ENCODE measurements around the gene HGD. TPM values are rescaled to one million over a fixed set of nuclear protein-coding genes. Genes with fewer than 3 reads are reported as not detected.

The HGD gene
- total RNA-seq, 1 donor from 2014 or later, result 0.49 TPM

- no peaks in the 10 kb centered on the region for H3K9me3 ChIP-seq (replicated peaks)
- peaks cover 20% of the 10 kb centered on the region for H3K36me3 ChIP-seq
- DNase-seq, result no peak
- TF ChIP-seq CTCF (IDR thresholded peaks at IDR 0.05; ENCODE audit: borderline replicate concordance), result no peak
- peaks cover 5% of the 10 kb centered on the region for H3K4me1 ChIP-seq
- no peaks in the 10 kb centered on the region for H3K27me3 ChIP-seq (ENCODE audit: low read depth)
- intact Hi-C loops (cut with micrococcal nuclease), result no loop called here
- no peak overlapping the region for H3K27ac ChIP-seq (replicated peaks)
- H3K4me3 ChIP-seq, result no peak overlapping the region
These were observed 11.6 kb upstream of the HGD start for GRCh38 chr3:120693439-120694171.

- no peaks in the 10 kb centered on the region for H3K27me3 ChIP-seq (ENCODE audit: low read depth)
- H3K27ac ChIP-seq (replicated peaks), result no peak overlapping the region
- no peak overlapping the region for H3K4me3 ChIP-seq
- no peak for DNase-seq
- TF ChIP-seq CTCF (IDR thresholded peaks at IDR 0.05; ENCODE audit: borderline replicate concordance), result no peak
- H3K9me3 ChIP-seq (replicated peaks), result no peaks in the 10 kb centered on the region
- intact Hi-C loops (cut with micrococcal nuclease), result no loop called here
- H3K4me1 ChIP-seq, result peaks cover 5% of the 10 kb centered on the region
- peaks cover 3% of the 10 kb centered on the region for H3K36me3 ChIP-seq
These were observed 7.4 kb upstream of the HGD start for GRCh38 chr3:120689395-120689794.

- Histone ChIP-seq H3K36me3 (peaks cover 3% of the 10 kb centered on the region), H3K27me3 (ENCODE audit: low read depth) (no peaks in the 10 kb centered on the region), H3K4me1 (no peaks in the 10 kb centered on the region), H3K27ac (replicated peaks) (no peak overlapping the region), H3K4me3 (no peak overlapping the region), H3K9me3 (replicated peaks) (no peaks in the 10 kb centered on the region)
- no peak for TF ChIP-seq CTCF (IDR thresholded peaks at IDR 0.05; ENCODE audit: borderline replicate concordance)
- no peak for DNase-seq
- intact Hi-C loops (cut with micrococcal nuclease), result no loop called here
These were observed 6.1 kb upstream of the HGD start for GRCh38 chr3:120688121-120688520.

- no peak for TF ChIP-seq CTCF (IDR thresholded peaks at IDR 0.05; ENCODE audit: borderline replicate concordance)
- Histone ChIP-seq H3K9me3 (replicated peaks) (no peaks in the 10 kb centered on the region), H3K27me3 (ENCODE audit: low read depth) (no peaks in the 10 kb centered on the region), H3K4me1 (no peaks in the 10 kb centered on the region), H3K4me3 (no peak overlapping the region), H3K27ac (replicated peaks) (no peak overlapping the region), H3K36me3 (no peaks in the 10 kb centered on the region)
- intact Hi-C loops (cut with micrococcal nuclease), result no loop called here
- no peak for DNase-seq
These were observed 3.4 kb upstream of the HGD start for GRCh38 chr3:120685411-120685810.

GRCh38 chr3:120684896-120685295 is 2.9 kb upstream of the HGD start:
- Histone ChIP-seq H3K4me3 (no peak overlapping the region), H3K36me3 (no peaks in the 10 kb centered on the region), H3K9me3 (replicated peaks) (no peaks in the 10 kb centered on the region), H3K27ac (replicated peaks) (no peak overlapping the region), H3K27me3 (ENCODE audit: low read depth) (no peaks in the 10 kb centered on the region), H3K4me1 (no peaks in the 10 kb centered on the region)
- intact Hi-C loops (cut with micrococcal nuclease), result no loop called here
- DNase-seq, result no peak
- TF ChIP-seq CTCF (IDR thresholded peaks at IDR 0.05; ENCODE audit: borderline replicate concordance), result no peak
